Pancreas (tissue), 10 donors: ENCODE data around the gene CBR3. TPM values are rescaled to one million over a fixed set of nuclear protein-coding genes. Genes with fewer than 3 reads are reported as not detected.

Experiments used
- ATAC-seq, 4 donors: fragments of 200-7000 bp; cut with Tn5 transposase; one replicate each; pipeline versions ENCODE4 v1.8.0 to v1.9.1; 2020; ENCODE audit warnings: mild to moderate bottlenecking in 4 of 4, moderate library complexity in 4 of 4
- DNase-seq, 6 donors: peaks; one replicate each; pipeline ENCODE4 v3.0.0-alpha.2; 2020
- FAIRE-seq: peaks from 2 replicates; lab custom pipeline; 2012; peaks lifted over from hg19 to GRCh38; lab: Jason Lieb, UNC
- H3K27ac ChIP-seq, 4 donors: fragments of 200-600 bp; sonication (generic); 1 replicate in 3 of 4; 2 replicates in 1 of 4; pipeline versions ENCODE4 v1.5.0 to v1.8.0; 2020
- H3K27me3 ChIP-seq, 4 donors: fragments of 200-600 bp; one replicate each; pipeline ENCODE4 v1.8.0; 2021
- H3K36me3 ChIP-seq, 3 donors: fragments of 200-600 bp; sonication (generic) in 1 of 3; one replicate each; pipeline versions ENCODE4 v1.5.0 to v1.8.0; 2020 to 2021
- H3K4me1 ChIP-seq, 3 donors: fragments of 200-600 bp; one replicate each; pipeline ENCODE4 v1.8.0; 2021
- H3K4me3 ChIP-seq, 4 donors: fragments of 200-600 bp; sonication (generic) in 2 of 4; one replicate each; pipeline versions ENCODE4 v1.5.0 to v1.8.0; 2020 to 2021
- H3K9me3 ChIP-seq, 4 donors: fragments of 200-600 bp; one replicate each; pipeline ENCODE4 v1.8.0; 2021
- CTCF ChIP-seq, 4 donors: fragments of 200-600 bp; sonication (generic) in 3 of 4; IDR thresholded peaks; one replicate each; pipeline versions ENCODE4 v1.5.0 to v1.8.0; 2021; ENCODE audit warnings: antibody characterized with exemption in 4 of 4
- WGBS, 2 donors: extraction: QIAGEN DNeasy Blood & Tissue Kit; methylation state at CpG; one replicate each; pipeline ENCODE4 v1.1.7; 2013; 5-methylcytosine and 5-hydroxymethylcytosine counted together
- intact Hi-C, 3 donors: fragments of 100-400 bp; cut with DNase I; formaldehyde crosslinking; loops; one replicate each; pipeline versions ENCODE4 v1.11.1 to v1.14.2; 2022
- polyA plus RNA-seq, 2 donors: library from polyadenylated mRNA; stranded (reverse); fragments of 200-250 nt; gene quantifications; one replicate each; pipeline ENCODE4 v1.2.3, GENCODE V29; 2013
- total RNA-seq, 6 donors: library from RNA; stranded (reverse); fragmentation: NEBNext Ultra II Directional in 4 of 6; extraction: Animal tissue kit (Norgen Biotek cat#: 25700) in 4 of 6; gene quantifications; one replicate each; pipeline versions ENCODE4 v1.2.1 to v1.2.4, GENCODE V29; 2021 to 2023
- donor health status: healthy with polysubstance abuse.
- donor health status: DM: no; HTN: no; CAD: no; lungs with moderate emphysema.
- donor health status: DM: no; HTN: no; CAD: no.
- donor health status: control.
- donor health status: control.
- donor health status: Bipolar disorder and iron deficiency.
- donor health status: DM: yes; HTN: yes; CAD: no.
- donor health status: DM: no; HTN: no; CAD: no.
- donor health status: DM: no; HTN: no; CAD: no.
- donor health status: DM: yes; HTN: yes; CAD: no.

CBR3 gene
- total and polyA plus RNA-seq, 8 donors = 0.16 to 2.4 (median 1.1) TPM

GRCh38 chr21:36179145-36179544 lies 44.3 kb downstream of the CBR3 start:
- no peak for TF ChIP-seq CTCF (IDR thresholded peaks at IDR 0.05)
- Histone ChIP-seq H3K36me3 (no peaks in the 10 kb centered on the region), H3K27me3 (no peaks in the 10 kb centered on the region), H3K27ac (no peak overlapping the region), H3K4me1 (no peaks in the 10 kb centered on the region), H3K4me3 (no peak overlapping the region), H3K9me3 (no peaks in the 10 kb centered on the region)
- ATAC-seq (no peak), FAIRE-seq (no peak), DNase-seq (no peak)
- intact Hi-C loops = no loop called here

GRCh38 chr21:36180963-36181362 lies 46.1 kb downstream of the CBR3 start:
- no peaks in the 10 kb centered on the region for H3K27me3 ChIP-seq
- ATAC-seq (no peak), FAIRE-seq (no peak), DNase-seq (no peak)
- 94 to 98% methylated on average over 5 of the region's 5 CpGs for WGBS, 2 donors
- no peaks in the 10 kb centered on the region for H3K36me3 ChIP-seq
- no peaks in the 10 kb centered on the region for H3K9me3 ChIP-seq
- H3K4me1 ChIP-seq = no peaks in the 10 kb centered on the region
- intact Hi-C loops = no loop called here
- no peak overlapping the region for H3K4me3 ChIP-seq
- no peak overlapping the region for H3K27ac ChIP-seq
- no peak for TF ChIP-seq CTCF (IDR thresholded peaks at IDR 0.05)

GRCh38 chr21:36183144-36183795 lies 48.4 kb downstream of the CBR3 start:
- DNase-seq = no peak
- intact Hi-C loops = no loop called here
- no peak for FAIRE-seq

GRCh38 chr21:36184545-36184944 lies 49.7 kb downstream of the CBR3 start:
- H3K4me1 ChIP-seq = peaks cover 0 to 14% (median 13%) of the 10 kb centered on the region in 3 donors
- H3K9me3 ChIP-seq = no peaks in the 10 kb centered on the region
- no peaks in the 10 kb centered on the region for H3K27me3 ChIP-seq
- ATAC-seq (no peak), DNase-seq (no peak), FAIRE-seq (no peak)
- no peak overlapping the region for H3K27ac ChIP-seq
- WGBS, 2 donors = 89 to 92% methylated on average over 16 of the region's 16 CpGs
- no peaks in the 10 kb centered on the region for H3K36me3 ChIP-seq
- intact Hi-C loops = no loop called here
- H3K4me3 ChIP-seq = no peak overlapping the region
- TF ChIP-seq CTCF (IDR thresholded peaks at IDR 0.05) = no peak

More at GRCh38 chr21:36183144-36183795, 48.4 kb downstream of the CBR3 start:
- no peak for ATAC-seq
- 92 to 93% methylated on average over 11 of the region's 11 CpGs for WGBS, 2 donors
- TF ChIP-seq CTCF (IDR thresholded peaks at IDR 0.05) = no peak
- H3K27ac ChIP-seq = no peak overlapping the region
- H3K4me1 ChIP-seq = peaks cover 0 to 6% (median 3%) of the 10 kb centered on the region in 3 donors
- no peaks in the 10 kb centered on the region for H3K27me3 ChIP-seq
- H3K4me3 ChIP-seq = no peak overlapping the region
- no peaks in the 10 kb centered on the region for H3K36me3 ChIP-seq
- H3K9me3 ChIP-seq = no peaks in the 10 kb centered on the region

GRCh38 chr21:36185523-36185922 lies 50.6 kb downstream of the CBR3 start:
- ATAC-seq = no peak
- Histone ChIP-seq H3K27ac (no peak overlapping the region), H3K4me1 (peaks cover 0 to 14% (median 13%) of the 10 kb centered on the region in 3 donors), H3K36me3 (no peaks in the 10 kb centered on the region), H3K27me3 (no peaks in the 10 kb centered on the region), H3K4me3 (no peak overlapping the region), H3K9me3 (no peaks in the 10 kb centered on the region)
- intact Hi-C loops = no loop called here
- FAIRE-seq = no peak
- TF ChIP-seq CTCF (IDR thresholded peaks at IDR 0.05) = no peak
- no peak for DNase-seq
- WGBS, 2 donors = 89 to 93% methylated on average over 9 of the region's 9 CpGs
